HUES6 (cell line): ENCODE measurements around the gene HS3ST1.

Source experiments
- H3K27ac ChIP-seq: 2 replicates; pipeline ENCODE4 v1.7.0; 2013; ENCODE audit warnings: low read depth, mild to moderate bottlenecking, low read length, inconsistent platforms
- H3K27me3 ChIP-seq: 2 replicates; pipeline ENCODE4 v1.6.1; 2013; ENCODE audit warnings: low read length; ENCODE audit not compliant: control insufficient read depth, insufficient read depth
- H3K36me3 ChIP-seq: 2 replicates; pipeline ENCODE4 v1.6.1; 2013; ENCODE audit warnings: low read length; ENCODE audit not compliant: control insufficient read depth, insufficient read depth
- H3K4me1 ChIP-seq: 2 replicates; pipeline ENCODE4 v1.6.1; 2013; ENCODE audit warnings: low read length; ENCODE audit not compliant: control insufficient read depth, insufficient read depth
- H3K4me3 ChIP-seq: 2 replicates; pipeline ENCODE4 v1.5.1; 2013; ENCODE audit warnings: low read depth, low read length
- H3K9ac ChIP-seq: one replicate; pipeline ENCODE4 v1.6.1; 2013; ENCODE audit warnings: mild to moderate bottlenecking, low read length
- H3K9me3 ChIP-seq: 2 replicates; pipeline ENCODE4 v1.6.1; 2013; ENCODE audit warnings: low read depth, low read length; ENCODE audit not compliant: control insufficient read depth, insufficient read depth

HS3ST1 gene

GRCh38 chr4:11456401-11456800, 27.7 kb upstream of the HS3ST1 start:
- Histone ChIP-seq H3K36me3 (no peaks in the 10 kb centered on the region), H3K27ac (no peak overlapping the region), H3K27me3 (no peaks in the 10 kb centered on the region), H3K9me3 (peaks cover 6% of the 10 kb centered on the region), H3K4me3 (no peak overlapping the region), H3K9ac (no peak overlapping the region), H3K4me1 (no peaks in the 10 kb centered on the region; the same call in 1 of the 2 replicates)

GRCh38 chr4:11455201-11455835, 26.6 kb upstream of the HS3ST1 start:
- Histone ChIP-seq H3K4me3 (no peak overlapping the region), H3K27ac (no peak overlapping the region), H3K27me3 (no peaks in the 10 kb centered on the region), H3K4me1 (no peaks in the 10 kb centered on the region; the same call in 1 of the 2 replicates), H3K9ac (no peak overlapping the region), H3K36me3 (no peaks in the 10 kb centered on the region), H3K9me3 (peaks cover 6% of the 10 kb centered on the region)

GRCh38 chr4:11451716-11452115, 23.0 kb upstream of the HS3ST1 start:
- no peak overlapping the region for H3K9ac ChIP-seq
- no peaks in the 10 kb centered on the region for H3K9me3 ChIP-seq
- H3K36me3 ChIP-seq: no peaks in the 10 kb centered on the region
- no peaks in the 10 kb centered on the region; the same call in 1 of the 2 replicates for H3K4me1 ChIP-seq
- no peak overlapping the region for H3K27ac ChIP-seq
- H3K27me3 ChIP-seq: no peaks in the 10 kb centered on the region
- H3K4me3 ChIP-seq: no peak overlapping the region

GRCh38 chr4:11446155-11446811, 17.6 kb upstream of the HS3ST1 start:
- Histone ChIP-seq H3K27me3 (no peaks in the 10 kb centered on the region), H3K9ac (no peak overlapping the region), H3K4me3 (no peak overlapping the region), H3K27ac (no peak overlapping the region), H3K36me3 (no peaks in the 10 kb centered on the region), H3K4me1 (no peaks in the 10 kb centered on the region), H3K9me3 (no peaks in the 10 kb centered on the region)

GRCh38 chr4:11441194-11441556, 12.5 kb upstream of the HS3ST1 start:
- no peaks in the 10 kb centered on the region for H3K9me3 ChIP-seq
- H3K4me1 ChIP-seq: peaks cover 7% of the 10 kb centered on the region; the same call in 1 of the 2 replicates
- H3K36me3 ChIP-seq: no peaks in the 10 kb centered on the region
- H3K9ac ChIP-seq: no peak overlapping the region
- H3K27ac ChIP-seq: no peak overlapping the region
- H3K27me3 ChIP-seq: no peaks in the 10 kb centered on the region
- no peak overlapping the region for H3K4me3 ChIP-seq

- H3K36me3 ChIP-seq: no peaks in the 10 kb centered on the region
- no peak overlapping the region for H3K9ac ChIP-seq
- H3K9me3 ChIP-seq: no peaks in the 10 kb centered on the region
- H3K4me1 ChIP-seq: peaks cover 7% of the 10 kb centered on the region; the same call in 1 of the 2 replicates
- no peak overlapping the region for H3K4me3 ChIP-seq
- H3K27me3 ChIP-seq: no peaks in the 10 kb centered on the region
- H3K27ac ChIP-seq: no peak overlapping the region
Measured at GRCh38 chr4:11440481-11441193, 11.9 kb upstream of the HS3ST1 start.

DNA sequence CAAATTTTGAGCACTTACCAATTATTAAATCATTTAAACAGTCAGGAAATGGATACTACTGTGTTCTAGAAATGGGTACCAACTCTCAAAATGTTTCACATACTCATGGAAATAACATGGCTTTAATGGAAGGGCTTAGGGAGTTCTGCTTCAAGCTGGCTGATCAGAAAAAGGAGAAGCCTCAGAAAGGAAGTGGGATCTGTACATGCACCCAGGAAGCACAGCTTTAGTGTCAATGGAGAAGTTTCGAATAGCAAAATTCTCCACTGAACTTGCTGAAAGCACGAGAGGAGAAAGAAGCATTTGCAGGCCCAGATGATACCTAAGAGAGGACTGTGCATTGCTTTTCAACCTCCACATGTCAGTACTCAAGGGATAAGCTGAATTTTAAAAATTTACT, 11.1 kb upstream of the HS3ST1 start:
- Histone ChIP-seq H3K9me3 (no peaks in the 10 kb centered on the region), H3K36me3 (no peaks in the 10 kb centered on the region), H3K4me1 (peaks cover 7% of the 10 kb centered on the region; the same call in 1 of the 2 replicates), H3K4me3 (no peak overlapping the region), H3K27me3 (no peaks in the 10 kb centered on the region), H3K27ac (no peak overlapping the region), H3K9ac (no peak overlapping the region)

DNA sequence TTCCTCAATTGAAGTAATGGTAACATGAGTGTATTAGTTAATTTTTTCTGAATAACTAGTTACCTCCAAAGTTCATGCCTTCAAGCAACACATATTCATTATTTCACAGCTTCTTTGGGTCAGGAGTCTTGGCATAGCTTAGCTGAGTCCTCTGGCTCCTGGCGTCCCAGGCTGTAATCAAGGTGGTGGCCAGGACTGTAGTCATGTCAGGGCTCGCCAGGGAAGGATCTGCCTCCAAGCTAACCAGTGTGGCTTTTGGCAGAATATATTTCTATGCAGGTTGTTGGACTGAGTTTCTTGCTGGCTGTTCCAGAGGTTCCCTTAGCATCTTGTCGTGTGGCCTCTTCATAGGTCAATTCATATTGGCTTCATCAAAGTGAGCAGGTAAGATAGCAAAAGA, 10.0 kb upstream of the HS3ST1 start:
- Histone ChIP-seq H3K9me3 (no peaks in the 10 kb centered on the region), H3K27ac (no peak overlapping the region), H3K4me1 (peaks cover 7% of the 10 kb centered on the region; the same call in 1 of the 2 replicates), H3K27me3 (no peaks in the 10 kb centered on the region), H3K36me3 (no peaks in the 10 kb centered on the region), H3K4me3 (no peak overlapping the region), H3K9ac (no peak overlapping the region)

GRCh38 chr4:11436673-11437072, 8.0 kb upstream of the HS3ST1 start:
- Histone ChIP-seq H3K4me3 (no peak overlapping the region), H3K27ac (no peak overlapping the region), H3K9me3 (no peaks in the 10 kb centered on the region), H3K9ac (no peak overlapping the region), H3K36me3 (no peaks in the 10 kb centered on the region), H3K27me3 (no peaks in the 10 kb centered on the region), H3K4me1 (peaks cover 7% of the 10 kb centered on the region; the same call in 1 of the 2 replicates)

- Histone ChIP-seq H3K4me3 (no peak overlapping the region), H3K36me3 (no peaks in the 10 kb centered on the region), H3K4me1 (peaks cover 7% of the 10 kb centered on the region; the same call in 1 of the 2 replicates), H3K27me3 (no peaks in the 10 kb centered on the region; the same call in 1 of the 2 replicates), H3K9me3 (no peaks in the 10 kb centered on the region), H3K27ac (no peak overlapping the region), H3K9ac (no peak overlapping the region)
Measured at GRCh38 chr4:11436084-11436483, 7.4 kb upstream of the HS3ST1 start.

- Histone ChIP-seq H3K36me3 (no peaks in the 10 kb centered on the region), H3K27me3 (peaks cover 4% of the 10 kb centered on the region), H3K4me3 (no peak overlapping the region), H3K9me3 (no peaks in the 10 kb centered on the region), H3K4me1 (peaks cover 7% of the 10 kb centered on the region; the same call in 1 of the 2 replicates), H3K27ac (no peak overlapping the region), H3K9ac (no peak overlapping the region)
Measured at GRCh38 chr4:11435557-11435956, 6.9 kb upstream of the HS3ST1 start.
